Neural cell (in vitro differentiated cells): ENCODE results near the gene SLF2.

Experiments used
- CTCF ChIP-seq: fragments of 450-650 bp; IDR thresholded peaks from 2 replicates; pipeline ENCODE4 v1.5.1; 2014; ENCODE audit warnings: antibody characterized with exemption, mild to moderate bottlenecking, moderate library complexity; ENCODE audit not compliant: poor library complexity, severe bottlenecking
- EP300 ChIP-seq: fragments of 450-650 bp; conservative IDR thresholded peaks from 2 replicates; pipeline ENCODE4 v1.6.1; 2014; ENCODE audit warnings: antibody characterized with exemption, mild to moderate bottlenecking, moderate library complexity; ENCODE audit not compliant: poor library complexity, severe bottlenecking
- EZH2 ChIP-seq: fragments of 200-600, 300-800 bp; shearing (Covaris generic), sonication (generic); IDR thresholded peaks from 2 replicates; pipeline ENCODE4 v1.6.1; 2014; ENCODE audit warnings: antibody characterized with exemption, low read length, borderline replicate concordance, mild to moderate bottlenecking; ENCODE audit not compliant: insufficient read depth, poor library complexity, severe bottlenecking
- POLR2AphosphoS5 ChIP-seq: IDR thresholded peaks from 2 replicates; pipeline ENCODE4 v1.6.1; 2012
- RAD21 ChIP-seq: fragments of 450-650 bp; conservative IDR thresholded peaks from 2 replicates; pipeline ENCODE4 v1.6.1; 2014; ENCODE audit warnings: antibody characterized with exemption, mild to moderate bottlenecking, moderate library complexity
- REST ChIP-seq: IDR thresholded peaks from 2 replicates; pipeline ENCODE4 v1.6.1; 2012; ENCODE audit warnings: borderline replicate concordance
- SMC3 ChIP-seq: fragments of 450-650 bp; conservative IDR thresholded peaks from 2 replicates; pipeline ENCODE4 v1.6.1; 2014; ENCODE audit warnings: antibody characterized with exemption, mild to moderate bottlenecking, moderate library complexity; ENCODE audit not compliant: poor library complexity
- TAF1 ChIP-seq: IDR thresholded peaks from 2 replicates; pipeline ENCODE4 v1.6.1; 2012; ENCODE audit warnings: low read depth

- TF ChIP-seq TAF1 (peak; percentile 43), EZH2 (no peak), CTCF (no peak), SMC3 (no peak), POLR2AphosphoS5 (no peak), REST (peak; percentile 40), RAD21 (no peak), EP300 (no peak)
Observed at GRCh38 chr10:100882252-100882651, 30.5 kb upstream of the SLF2 start.
